GM21717 (cell line): ENCODE measurements around the gene ULK4.

ENCODE experiments used
- ATAC-seq: cut with Tn5 transposase; IDR thresholded peaks from one replicate; pipeline ENCODE4 v1.9.1; 2021; ENCODE audit warnings: mild to moderate bottlenecking, moderate library complexity; ENCODE audit not compliant: unreplicated experiment

ULK4 gene

DNA sequence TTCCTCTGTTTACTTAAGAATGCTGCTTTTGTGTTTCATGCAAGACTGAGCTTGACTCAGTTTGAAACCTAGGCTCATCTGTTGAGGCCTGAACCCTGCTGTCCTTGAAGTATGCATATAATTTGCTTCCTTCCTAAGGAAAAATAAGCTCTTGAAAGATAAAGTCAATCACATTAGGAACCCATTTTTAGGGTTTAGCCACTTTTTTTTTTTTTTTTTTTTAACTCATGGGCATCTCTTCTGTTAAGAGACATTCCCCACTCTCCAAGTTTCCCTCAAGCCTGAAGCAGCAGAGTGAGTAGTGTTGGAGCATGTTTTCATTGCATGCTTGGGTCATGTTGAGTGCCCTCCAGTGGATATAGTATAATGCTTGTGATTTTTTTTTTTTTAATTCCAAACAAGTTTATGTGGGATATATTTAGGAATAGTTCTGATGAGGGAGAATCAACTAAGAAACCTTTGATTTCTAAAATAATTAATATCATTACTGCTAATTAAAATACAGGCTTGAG is 759.0 kb downstream of the ULK4 start:
- ATAC-seq = peak; percentile 22

DNA sequence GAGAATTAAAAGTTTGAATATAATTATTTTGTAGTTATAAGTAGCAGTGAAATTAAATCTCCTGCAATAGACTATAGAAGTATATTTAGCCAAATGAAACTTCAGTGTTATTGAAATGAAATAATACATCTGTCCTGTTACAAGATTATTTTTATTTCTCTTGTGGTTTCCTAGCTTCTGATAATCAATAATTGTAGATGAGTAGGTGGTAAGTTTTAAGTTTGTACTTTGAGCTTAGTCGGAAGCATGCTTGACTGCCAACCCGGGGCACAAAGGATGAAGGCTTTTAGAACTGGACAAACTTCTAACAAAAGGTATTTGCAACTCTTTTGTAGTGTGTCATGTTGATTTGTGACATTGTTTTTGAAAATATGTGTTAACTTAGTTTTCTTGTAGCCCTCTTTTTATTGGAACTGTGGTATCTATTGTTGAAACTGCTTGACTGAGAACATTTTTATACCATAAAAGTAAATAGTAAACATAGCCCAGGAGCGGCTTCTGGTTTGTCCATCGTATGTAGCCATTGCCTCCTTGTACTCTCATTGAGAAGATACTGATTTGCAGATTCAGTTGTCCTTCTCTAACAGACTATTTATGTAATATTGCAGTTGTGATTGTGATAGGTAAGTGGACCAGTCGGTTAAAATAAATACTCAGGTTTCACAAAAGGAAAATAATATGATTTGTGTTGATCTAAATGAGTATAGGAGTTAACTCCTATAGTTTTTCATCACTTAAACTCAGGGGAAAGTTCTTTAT is 759.6 kb downstream of the ULK4 start:
- no peak for ATAC-seq

DNA sequence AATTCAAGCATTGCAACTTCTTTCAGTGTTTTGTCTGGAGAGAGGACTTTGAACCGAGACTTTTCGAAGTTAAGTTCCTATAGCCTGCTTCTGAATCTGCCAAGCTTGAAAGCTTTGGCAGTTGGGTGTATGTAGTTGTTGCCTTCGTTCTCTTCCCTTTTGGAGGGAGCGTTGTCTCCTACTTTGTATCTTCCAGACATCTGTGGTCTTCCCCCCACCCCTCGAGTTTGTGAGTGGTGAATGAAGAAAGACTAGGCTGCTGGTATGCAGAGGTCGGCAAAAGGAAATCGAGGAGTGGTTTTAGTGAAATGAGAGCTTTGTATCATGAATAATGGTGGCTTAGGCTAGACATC is 761.3 kb downstream of the ULK4 start:
- ATAC-seq = no peak

DNA sequence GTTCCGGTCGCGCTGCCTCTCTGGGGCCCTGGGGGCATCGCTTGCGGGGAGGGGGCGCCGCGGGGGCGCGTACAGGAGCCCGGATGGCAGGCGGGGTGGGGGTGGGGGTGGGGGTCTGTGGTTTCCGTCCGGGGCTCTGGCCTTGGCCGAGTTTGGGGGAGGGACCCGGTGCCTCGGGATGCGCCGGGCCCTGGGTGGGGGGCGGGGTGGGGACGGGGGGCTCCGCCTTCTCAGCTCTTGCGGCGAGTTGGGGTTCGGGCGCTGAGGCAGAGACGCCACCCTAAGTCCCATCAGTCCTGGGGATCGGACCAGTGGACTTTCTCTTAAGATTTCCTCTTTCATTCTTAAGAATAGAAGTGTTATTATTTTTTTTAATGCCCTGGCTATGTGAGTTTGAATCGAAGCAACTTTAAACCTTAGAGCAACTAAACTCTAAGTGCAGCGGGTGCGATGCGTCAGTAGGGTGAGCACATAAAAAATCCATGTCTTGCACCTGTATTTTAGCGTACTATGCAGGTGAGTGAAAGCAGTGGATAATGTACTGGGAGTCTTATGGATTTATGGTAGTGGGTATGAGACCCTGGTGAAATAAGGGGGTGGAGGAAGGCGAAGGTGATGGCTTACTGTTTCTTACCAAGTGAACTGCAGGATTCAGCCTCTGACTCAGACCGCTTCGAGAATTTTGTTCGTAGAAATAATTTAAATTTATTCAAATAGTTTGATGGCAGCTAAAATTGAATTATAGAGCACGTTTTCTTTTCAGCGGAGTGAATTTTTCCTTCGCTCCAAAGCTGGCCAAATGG is 761.8 kb downstream of the ULK4 start:
- ATAC-seq = no peak

DNA sequence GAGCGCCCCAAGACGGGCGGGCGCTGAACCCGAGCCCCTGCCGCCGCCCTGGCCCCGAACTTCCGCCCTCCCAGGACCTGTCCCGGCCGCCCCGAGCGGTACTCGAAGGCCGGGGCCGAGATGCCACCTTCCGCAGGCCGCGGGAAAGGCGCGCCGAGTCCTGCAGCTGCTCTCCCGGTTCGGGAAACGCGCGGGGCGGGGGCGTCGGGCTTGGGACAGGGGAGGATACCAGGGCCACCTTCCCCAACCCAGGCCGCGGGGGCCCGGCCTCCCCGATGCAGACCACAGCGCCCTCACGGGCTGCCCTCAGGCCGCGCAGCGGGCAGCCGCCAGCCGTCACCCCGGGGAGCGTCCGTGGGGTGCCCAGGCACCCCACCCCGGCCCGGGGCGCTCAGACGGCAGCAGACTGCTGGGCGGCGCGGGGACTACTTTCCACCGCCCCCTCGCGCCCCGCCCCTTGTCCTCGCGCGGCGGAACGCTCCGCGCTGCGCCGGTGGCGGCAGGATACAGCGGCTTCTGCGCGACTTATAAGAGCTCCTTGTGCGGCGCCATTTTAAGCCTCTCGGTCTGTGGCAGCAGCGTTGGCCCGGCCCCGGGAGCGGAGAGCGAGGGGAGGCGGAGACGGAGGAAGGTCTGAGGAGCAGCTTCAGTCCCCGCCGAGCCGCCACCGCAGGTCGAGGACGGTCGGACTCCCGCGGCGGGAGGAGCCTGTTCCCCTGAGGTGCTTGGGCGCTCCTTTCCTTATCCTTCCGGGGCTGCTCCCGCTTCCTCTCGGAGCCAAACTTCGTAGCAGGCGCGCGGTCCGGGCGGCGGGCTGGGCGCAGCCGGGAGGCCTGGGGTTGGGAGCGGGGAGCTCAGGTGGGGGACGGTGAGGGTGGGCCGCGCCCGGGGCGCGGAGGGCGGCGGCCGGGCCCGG is 762.7 kb downstream of the ULK4 start, which contains the start of gene CTNNB1:
CTNNB1 (plus strand) TSS at position 556 of the 916 bp plus-strand sequence. CDS start 24,564 bp downstream, outside the sequence.
- ATAC-seq = peak; percentile 65

DNA sequence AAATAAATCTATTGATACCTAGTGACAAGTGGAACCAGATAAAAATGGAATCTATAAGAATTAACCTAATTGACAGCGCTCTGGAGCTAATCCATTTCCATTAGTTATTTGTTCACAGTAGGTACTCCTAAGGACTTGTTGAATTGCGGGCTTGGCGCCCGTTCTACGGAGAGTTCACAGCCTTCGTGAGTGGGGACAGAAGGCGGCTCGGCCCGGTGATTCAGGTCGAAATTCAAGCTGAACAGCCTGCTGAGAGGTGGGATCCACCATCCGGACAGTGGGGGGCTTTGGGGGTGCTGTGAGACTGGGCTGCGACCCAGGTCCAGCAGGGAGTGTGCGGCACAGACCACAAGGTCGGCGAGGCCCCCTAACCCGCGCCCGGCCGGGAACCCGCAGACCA is 763.4 kb downstream of the ULK4 start:
- peak; percentile 3 for ATAC-seq

DNA sequence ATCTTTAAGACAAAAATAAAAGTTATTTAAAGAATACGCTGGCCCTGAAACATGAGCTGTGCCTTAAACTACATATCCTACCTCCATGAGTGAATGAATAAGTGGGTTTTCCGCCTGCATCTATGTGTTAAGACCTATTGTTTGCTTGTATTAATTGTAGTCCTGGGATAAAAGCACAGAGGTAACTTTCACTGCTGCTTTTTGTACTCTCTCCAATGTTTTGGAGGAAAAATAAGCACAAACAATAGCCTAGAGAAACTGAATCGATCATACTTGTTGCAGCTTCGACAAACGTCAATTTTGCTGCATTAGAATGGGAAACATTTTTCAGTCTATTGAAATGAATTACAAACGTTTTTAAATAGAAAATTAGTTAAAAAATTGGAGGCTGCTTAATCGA is 763.9 kb downstream of the ULK4 start:
- no peak for ATAC-seq
